Ishikawa (cell line): Measurements from ENCODE around the gene LIPE.

Experiments used
- CEBPB ChIP-seq: IDR thresholded peaks from 2 replicates; pipeline ENCODE4 v1.6.1; 2012
- CREB1 ChIP-seq: IDR thresholded peaks from 2 replicates; pipeline ENCODE4 v1.6.1; 2012; ENCODE audit warnings: low read depth
- EGR1 ChIP-seq: IDR thresholded peaks from 2 replicates; pipeline ENCODE4 v1.6.1; 2012
- EP300 ChIP-seq: IDR thresholded peaks from 2 replicates; pipeline ENCODE4 v1.6.1; 2012; ENCODE audit warnings: borderline replicate concordance
- FOXM1 ChIP-seq: IDR thresholded peaks from 2 replicates; pipeline ENCODE4 v1.6.1; 2012; ENCODE audit warnings: low read depth, borderline replicate concordance
- TEAD4 ChIP-seq: IDR thresholded peaks from 2 replicates; pipeline ENCODE4 v1.6.1; 2012
- YY1 ChIP-seq: IDR thresholded peaks from 2 replicates; pipeline ENCODE4 v1.6.1; 2012; ENCODE audit warnings: low read depth
- TF ChIP-seq, protein P1 (sequence below): IDR thresholded peaks from 2 replicates; pipeline ENCODE4 v1.6.1; 2012
- TF ChIP-seq, protein P2 (sequence below): IDR thresholded peaks from 2 replicates; pipeline ENCODE4 v1.6.1; 2012; ENCODE audit warnings: low read depth, mild to moderate bottlenecking

DNA sequence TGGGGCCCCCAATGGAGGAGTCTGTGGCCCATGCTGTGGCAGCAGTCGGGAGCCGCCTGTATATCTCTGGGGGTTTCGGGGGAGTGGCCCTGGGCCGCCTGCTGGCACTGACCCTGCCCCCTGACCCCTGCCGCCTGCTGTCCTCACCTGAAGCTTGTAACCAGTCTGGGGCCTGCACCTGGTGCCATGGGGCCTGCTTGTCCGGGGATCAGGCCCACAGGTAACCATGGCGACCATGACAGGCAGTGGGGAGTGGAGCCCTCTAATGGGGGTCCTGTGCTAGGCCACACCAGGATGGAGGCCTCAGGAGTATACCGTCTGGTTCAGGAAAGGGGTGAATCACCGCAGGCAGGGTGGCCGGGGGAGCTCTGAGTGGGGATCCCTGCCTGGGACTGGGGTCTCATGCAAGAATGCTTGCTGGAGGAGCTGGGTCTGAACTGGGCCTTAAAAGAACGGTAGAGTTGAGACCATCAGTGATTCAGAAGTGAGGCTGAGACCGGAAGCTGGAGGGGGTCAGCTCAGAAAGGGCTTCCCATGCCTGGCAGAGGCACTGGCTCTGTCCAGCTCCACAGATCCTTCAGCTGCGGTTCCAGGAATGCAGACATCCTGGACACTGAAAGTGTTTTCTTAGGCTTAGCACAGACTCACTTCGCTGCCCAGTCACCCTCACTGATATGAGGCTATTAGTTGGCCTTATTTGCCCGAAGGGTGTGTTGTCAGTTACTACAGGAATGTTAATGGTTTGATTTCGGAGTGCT lies 66.2 kb downstream of the LIPE start:
- TF ChIP-seq TEAD4, result no peak
- TF ChIP-seq EP300, result no peak
- TF ChIP-seq, protein P1, sequence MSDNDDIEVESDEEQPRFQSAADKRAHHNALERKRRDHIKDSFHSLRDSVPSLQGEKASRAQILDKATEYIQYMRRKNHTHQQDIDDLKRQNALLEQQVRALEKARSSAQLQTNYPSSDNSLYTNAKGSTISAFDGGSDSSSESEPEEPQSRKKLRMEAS, result no peak
- TF ChIP-seq, protein P2, sequence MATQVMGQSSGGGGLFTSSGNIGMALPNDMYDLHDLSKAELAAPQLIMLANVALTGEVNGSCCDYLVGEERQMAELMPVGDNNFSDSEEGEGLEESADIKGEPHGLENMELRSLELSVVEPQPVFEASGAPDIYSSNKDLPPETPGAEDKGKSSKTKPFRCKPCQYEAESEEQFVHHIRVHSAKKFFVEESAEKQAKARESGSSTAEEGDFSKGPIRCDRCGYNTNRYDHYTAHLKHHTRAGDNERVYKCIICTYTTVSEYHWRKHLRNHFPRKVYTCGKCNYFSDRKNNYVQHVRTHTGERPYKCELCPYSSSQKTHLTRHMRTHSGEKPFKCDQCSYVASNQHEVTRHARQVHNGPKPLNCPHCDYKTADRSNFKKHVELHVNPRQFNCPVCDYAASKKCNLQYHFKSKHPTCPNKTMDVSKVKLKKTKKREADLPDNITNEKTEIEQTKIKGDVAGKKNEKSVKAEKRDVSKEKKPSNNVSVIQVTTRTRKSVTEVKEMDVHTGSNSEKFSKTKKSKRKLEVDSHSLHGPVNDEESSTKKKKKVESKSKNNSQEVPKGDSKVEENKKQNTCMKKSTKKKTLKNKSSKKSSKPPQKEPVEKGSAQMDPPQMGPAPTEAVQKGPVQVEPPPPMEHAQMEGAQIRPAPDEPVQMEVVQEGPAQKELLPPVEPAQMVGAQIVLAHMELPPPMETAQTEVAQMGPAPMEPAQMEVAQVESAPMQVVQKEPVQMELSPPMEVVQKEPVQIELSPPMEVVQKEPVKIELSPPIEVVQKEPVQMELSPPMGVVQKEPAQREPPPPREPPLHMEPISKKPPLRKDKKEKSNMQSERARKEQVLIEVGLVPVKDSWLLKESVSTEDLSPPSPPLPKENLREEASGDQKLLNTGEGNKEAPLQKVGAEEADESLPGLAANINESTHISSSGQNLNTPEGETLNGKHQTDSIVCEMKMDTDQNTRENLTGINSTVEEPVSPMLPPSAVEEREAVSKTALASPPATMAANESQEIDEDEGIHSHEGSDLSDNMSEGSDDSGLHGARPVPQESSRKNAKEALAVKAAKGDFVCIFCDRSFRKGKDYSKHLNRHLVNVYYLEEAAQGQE, result no peak
- TF ChIP-seq CREB1, result no peak
- TF ChIP-seq CEBPB, result no peak
- no peak for TF ChIP-seq EGR1
- no peak for TF ChIP-seq FOXM1
- no peak for TF ChIP-seq YY1
